ENCODE measurements around the gene ANGEL1.

Gene ANGEL1

DNA sequence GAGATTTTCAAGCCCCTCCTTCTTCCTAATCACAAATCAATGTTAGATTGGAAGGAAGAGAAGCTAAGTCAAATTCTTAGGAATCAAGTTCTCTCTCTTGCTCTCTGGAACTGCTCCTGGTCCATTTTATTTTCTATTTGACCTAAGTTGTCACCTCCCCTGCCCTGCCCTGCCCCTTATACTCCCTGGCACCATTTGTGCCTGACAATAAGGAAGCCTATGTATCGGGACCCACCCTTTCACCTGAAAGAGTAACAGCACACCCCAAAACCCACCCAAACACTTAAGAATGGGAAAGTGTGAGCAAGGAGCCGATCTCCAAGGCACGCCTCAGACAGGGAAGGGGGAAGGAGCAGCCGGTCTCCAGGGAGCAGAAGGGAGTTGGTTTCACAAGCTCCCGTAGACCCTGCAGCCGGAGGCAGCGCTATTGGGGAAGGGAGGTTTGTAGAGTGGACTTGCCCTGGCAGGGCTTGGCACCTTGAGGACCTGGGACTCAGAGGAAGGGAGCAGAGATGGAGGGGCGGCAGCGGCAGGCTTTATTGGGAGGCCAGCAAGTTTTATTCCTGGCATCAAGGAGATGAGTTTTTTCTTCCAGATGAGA lies 15.1 kb upstream of the ANGEL1 start:
- no peak for DNase-seq

DNA sequence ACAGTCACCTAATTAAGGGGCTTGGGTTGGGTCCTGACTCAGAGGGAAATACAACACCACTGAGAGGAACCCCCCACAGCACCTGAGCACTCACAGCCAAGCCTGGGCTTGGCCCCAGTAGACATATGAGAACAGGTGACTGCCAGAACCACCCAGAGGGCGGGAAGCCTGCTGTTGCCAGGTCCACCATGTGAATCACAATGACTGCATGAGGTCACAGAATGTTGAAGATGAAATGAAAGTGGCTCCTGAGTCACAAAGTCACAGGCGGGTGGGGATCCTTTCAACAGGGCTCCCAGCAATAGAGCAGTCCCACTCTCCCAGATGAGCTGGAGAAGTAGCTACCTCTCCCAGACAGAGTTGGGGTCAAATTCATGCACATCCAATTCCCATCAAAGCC lies 13.4 kb upstream of the ANGEL1 start, which contains the start of gene LRRC74A:
TSS of gene LRRC74A (plus strand) at position 287 of the 400 bp plus-strand sequence. CDS start 290 bp downstream, outside the sequence.
- DNase-seq = no peak
- in situ Hi-C loops (cut with HindIII; ENCODE audit: low pct_ligation_motif_present, low pct_unique_long_range_greater_than_20kb, low sequenced_read_pairs) = no loop called here

More for the DNA sequence above, 15.1 kb upstream of the ANGEL1 start:
- in situ Hi-C loops (cut with HindIII; ENCODE audit: low pct_ligation_motif_present, low pct_unique_long_range_greater_than_20kb, low sequenced_read_pairs) = no loop called here

DNA sequence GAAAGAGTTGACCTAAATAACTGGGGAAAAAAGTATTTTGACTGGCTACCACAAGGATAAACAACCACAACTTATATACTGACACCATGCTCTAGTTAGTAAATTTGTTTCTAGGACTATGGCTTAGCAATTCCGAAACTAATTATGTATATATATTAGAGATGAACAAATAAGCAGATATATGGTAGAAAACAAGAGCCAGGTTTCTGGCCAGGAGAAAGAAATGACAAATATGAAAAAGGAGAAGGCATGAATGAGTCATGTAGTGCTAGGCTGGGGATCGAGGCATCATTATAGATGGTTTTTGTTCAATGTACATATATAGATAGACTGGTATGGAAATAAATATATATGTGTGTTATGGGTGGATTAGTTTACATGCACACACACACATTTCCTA lies 8.0 kb upstream of the ANGEL1 start:
- no peak for DNase-seq
- in situ Hi-C loops (cut with HindIII; ENCODE audit: low pct_ligation_motif_present, low pct_unique_long_range_greater_than_20kb, low sequenced_read_pairs) = no loop called here

DNA sequence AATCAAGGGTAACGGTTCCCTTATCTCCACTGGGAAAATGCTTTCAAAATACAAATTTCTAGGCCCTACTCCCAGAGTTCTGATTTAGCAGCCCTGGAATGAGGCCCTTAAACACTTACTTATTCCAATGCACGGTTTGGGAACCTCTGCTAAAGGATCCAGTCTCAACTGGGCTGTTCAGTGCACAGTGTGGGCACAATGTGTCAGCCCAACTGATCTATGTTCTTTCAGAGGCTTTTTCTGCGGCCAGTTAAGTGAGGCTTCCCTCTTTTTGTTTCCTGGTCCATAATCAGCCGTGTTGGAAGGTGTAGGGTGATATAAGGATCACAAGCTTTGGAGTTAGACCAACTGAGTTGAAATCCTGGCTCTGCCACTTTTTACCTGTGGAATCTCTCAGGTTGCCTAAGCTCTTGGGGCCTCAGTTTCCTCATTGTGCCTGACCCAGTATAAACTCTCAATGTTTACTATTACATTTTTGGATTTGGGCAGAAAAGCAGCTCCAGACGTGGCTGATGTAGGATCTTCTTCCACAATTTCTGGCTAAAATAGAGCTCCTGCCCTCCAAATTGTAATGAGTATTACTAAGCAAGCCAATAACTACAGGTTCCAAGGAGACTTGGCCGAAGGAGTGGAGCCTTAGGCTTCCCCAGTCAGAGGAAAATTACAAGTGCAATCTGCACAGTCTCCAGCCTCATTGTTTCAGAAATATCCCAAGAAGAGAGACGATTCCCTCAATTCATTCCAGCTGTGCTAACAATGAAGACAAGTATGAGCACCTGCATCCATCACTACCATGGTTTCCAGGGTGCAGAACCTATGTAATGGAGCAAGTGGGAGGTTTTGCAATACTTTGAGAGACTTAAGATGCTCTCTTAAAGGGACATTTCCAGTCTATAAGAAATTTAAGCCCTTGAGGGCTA lies 2.3 kb upstream of the ANGEL1 start:
- no peak for DNase-seq
- in situ Hi-C loops (cut with HindIII; ENCODE audit: low pct_ligation_motif_present, low pct_unique_long_range_greater_than_20kb, low sequenced_read_pairs) = no loop called here

DNA sequence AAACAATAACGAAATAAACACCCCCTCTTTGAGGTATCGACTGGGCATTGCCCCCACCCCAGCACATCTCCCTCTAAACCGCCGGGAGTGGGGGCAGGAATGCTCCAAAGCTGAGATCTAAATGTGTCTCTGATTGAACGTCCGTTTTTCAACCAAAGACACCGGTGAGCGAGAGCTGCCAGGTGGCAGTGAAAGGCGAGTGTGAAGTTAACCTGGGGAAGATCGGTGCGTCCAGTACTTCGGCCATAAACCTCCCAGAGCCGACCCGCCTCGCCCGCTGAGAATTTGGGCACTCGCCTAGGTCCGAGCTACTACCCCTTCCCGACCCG lies 625 bp downstream of the ANGEL1 start:
- peak; percentile 15 for DNase-seq
- in situ Hi-C loops (cut with HindIII; ENCODE audit: low pct_ligation_motif_present, low pct_unique_long_range_greater_than_20kb, low sequenced_read_pairs) = no loop called here

DNA sequence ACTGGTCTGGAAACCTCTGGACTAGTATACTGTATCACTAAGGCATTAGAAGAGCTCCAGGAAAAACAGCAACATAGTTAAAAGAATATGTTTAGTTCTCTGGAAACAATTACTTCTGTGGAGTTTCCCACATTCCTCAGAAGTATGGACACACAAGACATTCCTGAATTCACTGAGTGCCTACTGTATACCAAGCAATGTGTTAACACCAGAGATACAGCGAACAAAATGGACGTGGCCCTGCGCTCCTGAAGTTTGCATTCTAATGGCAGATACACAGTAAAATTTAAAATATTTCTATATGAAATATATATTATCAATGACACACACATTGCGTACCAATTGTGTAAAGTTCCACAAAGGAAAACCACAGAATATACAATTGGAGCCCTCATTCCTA lies 1.1 kb downstream of the ANGEL1 start:
- in situ Hi-C loops (cut with HindIII; ENCODE audit: low pct_ligation_motif_present, low pct_unique_long_range_greater_than_20kb, low sequenced_read_pairs) = no loop called here
- DNase-seq = no peak

DNA sequence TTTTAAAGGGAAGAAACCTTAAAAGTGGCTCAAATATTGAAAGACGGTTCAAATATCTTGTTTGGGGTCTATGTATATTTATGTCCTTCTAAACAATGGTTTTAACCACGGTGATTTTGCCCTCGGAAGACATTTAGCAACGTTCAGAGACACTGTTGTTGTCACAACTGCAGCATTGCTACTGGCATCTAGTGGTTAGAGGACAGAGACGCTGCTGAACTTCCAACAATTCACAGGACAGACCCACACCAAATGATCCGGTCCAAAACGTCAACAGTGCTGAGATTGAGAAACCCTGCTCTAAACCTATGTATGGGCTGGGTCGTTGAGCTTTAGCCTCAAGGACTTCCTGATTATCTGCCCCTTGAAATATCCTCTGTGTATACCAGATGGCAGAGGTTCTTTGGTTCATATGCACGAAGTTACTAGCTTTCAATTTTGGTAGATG lies 1.7 kb downstream of the ANGEL1 start:
- DNase-seq = peak; percentile 20
- in situ Hi-C loops (cut with HindIII; ENCODE audit: low pct_ligation_motif_present, low pct_unique_long_range_greater_than_20kb, low sequenced_read_pairs) = no loop called here

DNA sequence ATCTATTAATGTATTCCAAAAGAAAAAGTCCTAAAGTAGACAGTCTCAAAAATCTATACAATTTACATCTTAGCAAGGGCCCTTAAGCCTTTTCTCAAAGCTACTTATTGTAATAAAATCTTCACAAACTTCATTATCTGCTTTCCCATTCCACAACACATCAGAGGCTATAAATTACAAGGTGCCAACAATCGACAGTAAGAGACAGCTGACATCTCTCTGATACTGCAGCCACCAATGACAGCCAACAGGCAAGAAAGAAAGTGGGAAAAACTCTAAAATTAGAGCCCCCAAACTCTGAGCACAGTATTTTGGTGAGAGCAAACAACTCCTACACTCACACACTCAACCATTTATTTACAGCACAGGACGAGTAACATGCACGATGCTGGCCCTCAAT lies 2.2 kb downstream of the ANGEL1 start:
- in situ Hi-C loops (cut with HindIII; ENCODE audit: low pct_ligation_motif_present, low pct_unique_long_range_greater_than_20kb, low sequenced_read_pairs) = no loop called here
- DNase-seq = no peak

DNA sequence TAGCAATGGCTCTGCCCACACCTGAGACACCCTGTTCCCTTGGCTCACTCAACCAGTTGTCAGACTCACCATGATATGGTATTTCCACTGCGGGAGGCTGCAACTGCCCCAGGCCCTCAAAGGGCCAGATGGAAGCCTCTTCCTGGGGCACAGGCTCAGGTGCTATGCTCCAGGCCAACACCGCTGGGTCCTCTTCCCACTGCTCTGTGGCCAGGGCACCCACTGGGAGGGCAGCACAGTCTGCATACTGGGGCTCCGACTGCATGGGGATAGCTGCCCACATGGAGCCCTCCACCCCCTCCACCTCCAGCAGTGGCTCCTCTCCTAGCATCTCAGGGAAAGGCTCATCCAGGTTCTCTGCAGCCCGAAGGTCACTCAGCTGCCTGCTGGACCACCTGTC lies 3.7 kb downstream of the ANGEL1 start:
- DNase-seq = no peak
- in situ Hi-C loops (cut with HindIII; ENCODE audit: low pct_ligation_motif_present, low pct_unique_long_range_greater_than_20kb, low sequenced_read_pairs) = no loop called here

DNA sequence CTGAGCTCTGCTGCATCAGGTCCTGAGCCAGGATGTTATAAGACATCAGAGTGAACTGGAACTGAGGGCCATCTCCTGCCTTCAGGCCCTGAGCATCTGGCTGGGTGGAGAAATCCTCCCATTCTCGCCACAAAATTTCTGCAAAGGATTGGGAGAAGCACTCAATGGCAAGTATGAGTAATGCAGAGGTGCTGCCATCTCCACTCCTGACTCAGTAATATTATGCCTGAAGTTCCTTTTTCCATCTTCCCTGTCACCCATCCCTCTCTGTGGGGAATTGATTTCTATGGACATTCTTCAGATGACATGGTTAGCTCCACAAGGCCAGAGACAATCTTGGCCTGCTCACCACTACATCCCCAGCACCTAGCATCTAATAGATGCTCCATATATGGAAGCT lies 4.7 kb downstream of the ANGEL1 start:
- in situ Hi-C loops (cut with HindIII; ENCODE audit: low pct_ligation_motif_present, low pct_unique_long_range_greater_than_20kb, low sequenced_read_pairs) = no loop called here
- DNase-seq = no peak

DNA sequence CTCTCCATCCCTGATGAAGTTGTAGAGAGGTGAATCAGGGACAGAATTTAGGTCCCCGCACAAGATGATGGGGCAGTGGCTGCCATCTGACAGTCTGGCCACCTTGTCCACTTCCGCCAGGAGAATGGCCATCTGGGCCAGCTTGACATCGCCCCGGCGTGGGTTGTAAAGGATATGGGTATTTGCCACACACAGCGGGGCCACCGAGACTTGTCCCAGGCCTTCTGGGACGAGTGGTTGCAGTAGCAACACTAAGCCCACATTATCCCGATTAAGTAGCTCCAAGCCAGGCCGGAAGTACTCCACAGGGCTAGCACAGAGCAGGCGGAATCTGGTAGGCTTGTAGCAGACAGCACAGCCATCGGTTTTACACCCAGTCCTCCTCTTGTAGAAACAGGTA lies 6.2 kb downstream of the ANGEL1 start:
- no peak for DNase-seq
- in situ Hi-C loops (cut with HindIII; ENCODE audit: low pct_ligation_motif_present, low pct_unique_long_range_greater_than_20kb, low sequenced_read_pairs) = no loop called here

DNA sequence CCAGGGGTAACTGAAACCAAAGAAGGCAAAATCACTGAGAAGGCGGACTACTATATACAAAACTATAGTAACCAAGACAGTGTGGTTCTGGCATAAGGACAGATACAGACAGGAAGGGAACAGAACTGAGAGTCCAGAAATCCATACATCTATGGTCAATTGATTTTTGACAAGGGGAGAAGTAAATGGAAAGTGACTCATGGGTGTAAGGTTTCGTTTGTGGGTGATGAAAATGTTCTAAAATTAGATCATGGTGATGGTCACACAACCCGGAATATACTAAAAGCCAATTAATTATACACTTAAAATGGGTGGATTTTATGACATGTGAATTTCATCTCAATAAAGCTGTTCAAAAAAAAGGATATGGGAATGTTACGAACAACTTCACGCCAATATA lies 18.7 kb downstream of the ANGEL1 start:
- in situ Hi-C loops (cut with HindIII; ENCODE audit: low pct_ligation_motif_present, low pct_unique_long_range_greater_than_20kb, low sequenced_read_pairs) = no loop called here
- DNase-seq = no peak

DNA sequence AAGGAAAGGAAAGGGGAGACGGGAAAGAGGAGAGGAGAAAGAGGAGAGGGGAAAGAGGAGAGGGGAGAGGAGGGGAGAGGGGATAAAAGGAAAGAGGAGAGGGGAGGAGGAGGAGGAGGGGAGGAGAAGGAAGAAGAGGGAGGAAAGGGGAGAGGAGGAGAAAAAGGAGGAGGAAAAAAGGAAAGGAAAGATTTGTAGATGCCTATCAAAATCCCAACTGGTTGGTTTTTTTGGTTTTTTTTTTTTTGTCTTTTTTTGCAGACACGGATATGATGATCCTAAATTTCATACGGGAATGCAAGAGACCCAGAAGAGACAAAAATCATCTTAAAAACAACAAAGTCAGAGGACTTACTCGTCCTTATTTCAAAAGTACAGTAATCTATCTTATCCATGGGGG lies 19.4 kb downstream of the ANGEL1 start:
- in situ Hi-C loops (cut with HindIII; ENCODE audit: low pct_ligation_motif_present, low pct_unique_long_range_greater_than_20kb, low sequenced_read_pairs) = no loop called here
- DNase-seq = no peak

DNA sequence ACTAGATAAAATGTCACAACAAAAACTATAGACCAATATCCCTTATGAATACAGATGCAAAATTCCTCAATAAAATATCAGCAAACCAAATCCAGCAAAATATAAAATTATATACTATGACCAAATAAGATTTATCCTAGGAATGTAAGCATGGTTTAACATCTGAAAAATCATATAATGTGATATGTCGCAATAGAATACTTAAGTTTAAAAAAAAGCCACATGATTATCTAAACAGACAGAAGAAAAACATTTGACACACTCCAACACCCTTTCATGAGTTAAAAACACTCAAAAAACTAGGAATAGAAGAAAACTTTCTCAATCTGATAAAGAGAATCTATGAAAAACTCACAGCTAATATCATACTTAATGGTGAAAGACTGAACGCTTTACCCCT lies 20.3 kb downstream of the ANGEL1 start:
- in situ Hi-C loops (cut with HindIII; ENCODE audit: low pct_ligation_motif_present, low pct_unique_long_range_greater_than_20kb, low sequenced_read_pairs) = no loop called here

DNA sequence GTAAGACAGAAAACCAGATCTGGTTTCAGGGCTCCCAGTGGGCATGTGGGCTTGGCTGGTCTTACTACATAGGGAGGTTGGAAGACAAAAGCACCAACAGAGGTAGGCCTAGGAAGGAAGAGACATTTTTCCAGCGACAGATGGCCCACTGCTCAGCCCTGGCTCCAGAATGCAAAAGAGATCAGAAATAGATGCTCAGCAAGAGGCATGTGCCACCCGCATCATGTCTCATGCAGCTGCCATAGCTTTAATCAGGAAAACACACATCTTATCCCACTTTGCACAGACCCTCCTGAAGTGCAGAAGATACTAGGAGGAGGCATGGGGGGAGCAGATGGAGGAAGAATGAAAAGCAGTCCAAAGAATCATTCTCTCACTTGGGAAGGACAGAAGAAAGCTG lies 26.1 kb downstream of the ANGEL1 start:
- DNase-seq = no peak
- in situ Hi-C loops (cut with HindIII; ENCODE audit: low pct_ligation_motif_present, low pct_unique_long_range_greater_than_20kb, low sequenced_read_pairs) = no loop called here

More for the DNA sequence above, 20.3 kb downstream of the ANGEL1 start:
- no peak for DNase-seq

DNA sequence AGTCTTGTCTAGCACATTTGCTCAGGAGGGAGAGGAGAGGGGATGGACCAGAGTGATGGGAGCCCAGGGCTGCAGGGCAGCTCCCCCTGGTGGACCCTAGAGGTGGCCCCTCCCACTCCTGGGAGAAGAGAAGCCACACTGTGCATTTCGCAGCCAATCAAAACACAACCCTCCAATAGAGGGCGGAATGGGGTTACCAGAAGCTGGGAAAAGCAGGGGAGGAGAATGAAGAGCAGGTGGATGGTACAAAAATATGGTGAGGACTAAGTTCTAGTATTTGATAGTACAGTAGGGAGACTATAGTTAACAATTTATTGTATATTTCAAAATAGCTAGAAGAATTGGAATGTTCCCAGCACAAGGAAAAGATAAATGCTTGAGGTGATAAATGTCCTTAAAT lies 27.8 kb downstream of the ANGEL1 start:
- in situ Hi-C loops (cut with HindIII; ENCODE audit: low pct_ligation_motif_present, low pct_unique_long_range_greater_than_20kb, low sequenced_read_pairs) = no loop called here
- DNase-seq = peak; percentile 83

DNA sequence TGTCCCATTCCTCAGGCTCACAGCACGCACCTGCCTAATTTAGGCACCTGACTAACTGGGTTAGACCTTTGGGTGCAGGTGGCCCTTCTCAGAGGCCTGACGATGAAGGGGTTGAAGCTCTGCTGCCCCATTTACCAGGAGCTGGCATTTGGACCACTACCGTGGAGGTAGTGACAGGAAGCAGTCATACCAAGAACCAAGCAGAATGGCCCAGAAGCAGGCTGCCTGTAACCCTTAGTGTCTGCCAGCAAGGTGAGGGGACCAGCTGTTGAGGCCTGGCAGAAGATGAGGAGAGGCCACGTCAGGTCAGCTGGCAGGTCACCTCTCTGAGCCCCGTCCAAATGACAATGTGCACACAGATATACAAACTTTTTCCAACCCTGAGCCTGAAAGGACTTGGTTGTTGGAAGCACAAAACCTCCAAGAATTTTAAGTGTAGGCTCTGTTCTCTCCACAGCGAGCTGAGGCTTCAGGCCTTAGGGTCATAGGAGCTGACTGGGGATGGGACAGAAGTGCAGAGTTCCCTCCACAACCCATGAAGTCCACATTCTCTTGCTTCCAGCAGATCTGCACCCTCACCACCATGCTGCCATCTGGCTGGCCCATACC lies 28.3 kb downstream of the ANGEL1 start:
- in situ Hi-C loops (cut with HindIII; ENCODE audit: low pct_ligation_motif_present, low pct_unique_long_range_greater_than_20kb, low sequenced_read_pairs) = no loop called here
- no peak for DNase-seq

DNA sequence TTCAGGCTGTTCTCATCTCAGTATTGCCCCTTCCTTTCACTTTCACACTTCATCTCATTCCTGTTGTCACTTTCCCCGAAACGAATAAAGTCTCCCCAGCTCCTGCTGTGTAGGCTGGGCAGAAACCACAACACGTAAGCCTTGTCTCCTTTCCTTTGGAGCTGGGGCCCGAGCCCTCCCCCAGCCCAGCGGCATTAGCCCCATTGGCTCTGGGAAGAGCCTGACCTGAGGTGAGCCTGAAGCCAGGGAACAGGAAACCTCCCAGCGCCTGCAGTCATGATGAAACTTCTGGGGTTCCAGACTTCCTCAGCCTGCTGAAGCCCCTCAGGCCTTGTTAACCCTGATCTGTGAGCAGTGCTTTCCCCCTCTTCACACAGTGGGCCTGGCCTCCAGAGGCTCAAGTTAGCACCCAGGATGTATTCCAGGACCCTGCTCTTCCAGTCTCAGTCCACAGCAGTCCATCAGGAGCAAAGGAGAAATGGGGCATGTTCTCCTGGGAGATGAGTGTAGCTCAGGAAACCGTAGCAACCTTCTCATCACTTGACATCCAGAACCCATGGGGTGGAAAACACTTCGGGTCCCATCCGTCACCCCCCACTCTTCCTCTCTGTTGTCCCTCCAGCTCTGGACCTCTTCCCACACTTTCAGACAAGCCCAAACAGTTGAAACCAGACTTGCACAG lies 29.7 kb downstream of the ANGEL1 start:
- DNase-seq = no peak
- in situ Hi-C loops (cut with HindIII; ENCODE audit: low pct_ligation_motif_present, low pct_unique_long_range_greater_than_20kb, low sequenced_read_pairs) = no loop called here
